Hindlimb muscle (tissue), 1 donor: ENCODE results near the gene TMEM184A. TPM values are rescaled to one million over a fixed set of nuclear protein-coding genes. Genes with fewer than 3 reads are reported as not detected.

ENCODE experiments used
- DNase-seq: peaks from one replicate; pipeline ENCODE4 v3.0.0-alpha.2; 2013
- polyA plus RNA-seq: library from polyadenylated mRNA; unstranded; fragments of 120-200 nt; gene quantifications from one replicate; pipeline ENCODE4 v1.2.1, GENCODE V29; 2013; ENCODE audit not compliant: insufficient read length

The TMEM184A gene
- polyA plus RNA-seq, 1 donor: 0.92 TPM

DNA sequence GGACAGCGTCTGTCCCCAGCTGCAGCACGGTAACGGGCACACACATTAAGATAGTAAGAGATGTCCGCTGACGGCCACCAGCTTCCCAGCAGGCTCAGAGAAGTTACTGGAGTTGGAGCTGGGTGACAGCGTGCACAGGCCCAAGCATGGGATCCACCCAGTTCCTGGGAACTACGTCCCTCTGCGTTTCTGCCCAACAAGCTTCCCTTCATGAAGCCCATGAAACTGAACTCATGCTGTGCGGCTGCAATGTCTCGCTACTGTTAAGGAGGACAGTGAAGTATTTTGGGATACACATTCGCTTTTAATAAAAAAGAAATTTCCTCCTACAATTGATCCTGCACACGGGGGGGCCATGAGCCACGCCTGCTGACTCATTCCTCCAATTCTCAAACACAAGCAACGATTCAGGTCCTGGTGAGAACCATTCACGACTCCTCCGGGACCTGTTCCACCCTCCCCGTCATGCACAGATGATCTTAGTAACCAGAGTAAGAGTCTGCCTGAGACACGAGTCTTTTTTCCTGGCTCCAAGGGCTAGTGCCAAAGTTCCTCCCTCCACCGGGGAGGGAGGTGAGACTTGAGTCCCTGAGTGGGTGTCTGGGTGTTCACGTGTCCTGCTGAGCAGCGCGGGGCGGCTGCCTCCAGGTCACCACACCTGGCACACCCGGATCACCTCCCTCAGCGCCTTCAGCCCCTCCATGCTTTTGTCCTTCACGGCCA lies 11.2 kb upstream of the TMEM184A start:
- DNase-seq: peak; percentile 40

- no peak for DNase-seq
Observed at GRCh38 chr7:1566687-1567048, 10.7 kb upstream of the TMEM184A start.

DNA sequence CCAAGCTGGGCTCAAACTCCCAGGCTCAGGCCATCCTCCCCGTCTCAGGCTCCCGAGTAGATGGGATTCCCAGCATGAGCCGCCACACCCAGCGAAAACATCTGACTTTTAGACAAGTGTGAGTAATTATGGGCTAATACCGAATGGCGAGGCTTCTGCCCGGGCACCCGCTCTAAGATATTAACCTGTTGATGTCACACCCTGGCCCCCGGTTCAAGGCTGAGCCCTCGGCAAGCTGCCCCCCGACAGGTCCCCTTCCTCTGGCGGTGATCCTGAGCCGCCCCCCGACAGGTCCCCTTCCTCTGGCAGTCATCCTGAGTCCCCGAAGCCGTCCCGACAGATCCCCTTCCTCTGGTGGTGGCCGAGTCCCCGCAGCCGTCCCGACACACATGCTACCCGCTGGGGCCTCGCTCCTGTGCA lies 8.6 kb upstream of the TMEM184A start:
- DNase-seq: no peak

DNA sequence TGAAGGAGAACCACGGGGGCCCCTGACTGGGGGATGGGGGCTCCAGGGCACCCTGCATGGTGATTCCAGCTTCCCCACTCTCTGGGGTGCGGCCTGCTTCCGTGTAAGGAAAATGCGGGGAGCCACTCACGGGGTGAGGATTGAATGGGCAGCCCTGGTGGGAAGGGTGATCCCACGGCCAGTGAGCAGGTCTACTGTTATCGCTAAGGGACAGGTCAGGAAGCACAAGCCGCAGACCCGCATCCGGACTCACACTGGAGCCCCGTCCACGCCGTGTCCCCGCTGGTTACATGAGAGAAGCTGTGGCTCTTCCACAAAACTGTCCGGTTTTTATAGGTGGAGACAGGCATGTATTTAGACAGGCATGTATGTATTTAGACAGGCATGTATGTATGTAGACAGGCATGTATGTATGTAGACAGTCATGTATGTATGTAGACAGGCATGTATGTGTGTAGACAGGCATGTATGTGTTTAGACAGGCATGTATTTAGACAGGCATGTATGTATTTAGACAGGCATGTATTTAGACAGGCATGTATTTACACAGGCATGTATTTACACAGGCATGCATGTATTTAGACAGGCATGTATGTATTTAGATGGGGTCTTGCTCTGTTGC lies 8.1 kb upstream of the TMEM184A start:
- DNase-seq: no peak

DNA sequence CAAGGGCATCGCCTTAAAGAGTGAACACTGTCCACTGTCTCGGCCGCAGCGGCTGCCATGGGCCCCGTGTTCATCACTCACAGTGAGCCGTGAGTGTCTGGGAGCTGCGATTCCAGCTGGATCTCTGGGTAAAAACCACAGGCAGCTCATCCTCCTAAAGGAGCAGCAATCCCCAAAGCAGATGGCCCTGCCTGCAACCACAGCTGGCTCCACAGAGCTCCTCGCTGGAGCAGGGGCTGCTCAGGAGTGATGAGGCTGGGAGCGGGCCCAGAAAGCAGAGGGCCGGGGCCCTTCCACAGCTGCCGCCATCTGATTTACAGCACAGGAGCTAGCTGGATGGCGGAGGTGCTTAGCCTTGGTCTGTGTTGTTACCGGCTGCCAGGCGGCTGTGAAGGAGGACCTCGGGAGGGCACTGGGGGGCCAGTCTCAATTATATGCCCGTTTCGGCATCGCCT lies 6.6 kb upstream of the TMEM184A start:
- DNase-seq: no peak

- DNase-seq: no peak
Observed at GRCh38 chr7:1562116-1562515, 6.1 kb upstream of the TMEM184A start.

DNA sequence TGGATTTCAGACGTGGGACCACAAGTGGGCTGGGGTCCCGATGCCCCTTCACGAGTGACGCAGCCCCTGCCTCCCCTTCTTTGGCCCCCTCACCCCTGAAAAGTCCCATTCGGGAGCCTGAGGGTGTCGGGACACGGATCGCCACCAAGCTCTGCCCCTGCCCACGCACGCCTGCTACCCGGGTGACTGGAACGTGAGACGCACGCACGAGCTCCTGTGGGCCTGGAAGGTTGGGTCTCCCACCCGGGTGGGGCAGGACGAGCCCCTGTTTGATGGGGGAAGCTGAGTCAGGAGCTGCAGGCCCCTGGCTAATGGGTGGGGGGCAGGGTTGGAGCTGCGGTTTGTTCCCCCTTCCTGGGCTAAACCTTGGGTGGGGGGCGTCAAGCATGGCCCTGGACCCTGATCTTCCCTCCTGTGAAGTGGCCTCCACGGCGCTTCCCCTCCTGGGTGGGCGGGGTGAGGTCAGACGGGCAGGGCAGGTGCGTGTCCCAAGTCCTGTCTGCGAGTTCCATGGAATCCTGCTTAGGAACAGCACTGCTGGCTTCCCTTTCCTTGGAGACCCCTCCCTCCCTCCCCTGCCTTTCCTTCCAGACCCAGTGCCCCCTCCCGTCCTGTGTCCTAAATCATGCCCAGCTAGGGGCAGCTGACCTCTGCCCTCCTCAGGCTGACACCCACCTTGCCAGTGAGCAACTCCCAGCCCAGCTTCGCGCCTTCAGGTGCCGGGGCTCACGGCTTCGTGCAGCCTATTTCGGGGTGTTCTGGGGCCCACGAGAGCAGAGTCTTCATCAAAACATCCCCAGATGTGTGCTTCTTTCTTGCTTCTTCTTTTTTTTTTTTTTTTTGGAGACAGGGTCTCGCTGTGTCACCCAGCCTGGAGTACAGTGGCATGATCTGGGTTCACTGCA lies 5.3 kb upstream of the TMEM184A start:
- DNase-seq: no peak

DNA sequence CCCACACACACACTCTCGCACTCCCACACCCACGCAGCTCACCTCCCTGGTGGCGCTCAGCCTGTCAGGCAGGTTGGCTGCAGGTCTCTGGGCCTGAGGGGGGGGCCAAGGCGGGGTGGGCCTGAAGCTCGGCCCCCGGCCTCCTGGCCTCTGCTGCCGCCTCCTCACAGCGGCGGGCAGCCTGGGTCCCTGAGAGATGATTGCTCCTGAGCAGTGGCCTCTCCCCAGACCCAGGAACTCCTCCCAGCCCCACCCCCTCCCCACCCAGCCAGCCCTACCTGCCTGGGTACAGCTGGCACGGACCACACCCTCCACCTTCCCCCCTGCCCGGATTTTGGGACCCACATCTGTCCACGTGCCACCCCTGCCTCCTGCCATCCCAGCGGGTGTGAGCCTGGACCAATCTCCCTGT lies 4.6 kb upstream of the TMEM184A start:
- no peak for DNase-seq

- no peak for DNase-seq
Observed at GRCh38 chr7:1559626-1560590, 3.9 kb upstream of the TMEM184A start.

DNA sequence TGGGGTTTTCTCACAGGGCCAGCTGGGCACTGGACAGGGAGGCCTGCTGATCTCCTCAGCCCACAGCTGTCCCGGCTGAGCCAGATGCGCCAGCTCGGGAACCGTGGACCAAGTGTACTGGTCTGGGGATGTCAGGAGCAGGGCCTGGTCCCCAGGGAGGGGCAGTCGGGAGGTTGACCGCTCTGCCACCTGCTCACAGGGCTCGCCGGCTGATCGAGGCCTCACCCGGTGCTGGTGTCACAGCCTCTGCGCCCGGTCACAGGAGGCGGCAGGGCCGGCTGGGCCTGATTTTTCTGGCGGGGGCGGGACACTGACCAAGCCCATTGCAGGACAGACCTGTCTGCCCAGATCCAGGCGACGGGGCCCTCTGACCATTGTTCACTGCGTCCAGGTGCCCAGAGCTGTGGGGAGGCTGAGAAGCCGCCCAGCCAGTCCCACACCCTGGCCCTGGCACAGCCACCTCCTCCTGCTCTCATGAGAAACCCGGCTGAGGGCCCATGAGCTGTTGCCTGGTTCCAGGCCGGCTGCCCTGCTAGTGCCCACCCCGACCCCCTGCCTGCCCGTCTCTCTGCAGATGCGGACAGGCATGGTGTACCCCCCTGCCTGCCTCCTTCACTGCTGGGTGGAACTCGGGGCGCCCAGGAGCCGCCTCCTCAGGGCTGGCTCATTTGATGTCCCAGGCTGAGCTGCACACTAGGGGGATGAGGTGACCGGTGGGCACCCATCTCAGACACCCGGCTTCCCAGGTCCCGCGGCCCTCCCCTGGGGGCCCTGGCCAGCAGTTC lies 3.0 kb upstream of the TMEM184A start:
- no peak for DNase-seq

- no peak for DNase-seq
Observed at GRCh38 chr7:1558181-1558811, 2.3 kb upstream of the TMEM184A start.

- no peak for DNase-seq
Observed at GRCh38 chr7:1557771-1558170, 1.8 kb upstream of the TMEM184A start.

DNA sequence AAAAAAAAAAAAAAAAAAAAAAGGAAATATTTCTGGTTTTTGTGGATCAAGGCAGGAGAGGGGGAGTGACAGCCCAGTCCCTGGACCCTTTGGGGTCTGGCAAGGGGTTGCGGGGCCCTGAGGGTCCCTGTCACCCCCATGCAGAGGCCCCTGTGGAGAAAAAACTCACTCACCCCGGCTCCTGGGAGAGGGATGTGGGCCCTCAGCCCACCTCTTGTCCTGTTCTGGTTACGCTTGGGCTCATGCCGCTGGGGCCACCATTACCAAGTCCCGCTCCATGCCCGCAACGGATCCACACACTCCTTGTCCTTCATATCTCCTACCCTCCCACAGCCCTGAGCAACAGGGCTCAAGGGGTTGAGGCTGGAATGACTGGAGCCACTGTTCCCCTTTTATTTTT lies 1.0 kb upstream of the TMEM184A start:
- DNase-seq: no peak

DNA sequence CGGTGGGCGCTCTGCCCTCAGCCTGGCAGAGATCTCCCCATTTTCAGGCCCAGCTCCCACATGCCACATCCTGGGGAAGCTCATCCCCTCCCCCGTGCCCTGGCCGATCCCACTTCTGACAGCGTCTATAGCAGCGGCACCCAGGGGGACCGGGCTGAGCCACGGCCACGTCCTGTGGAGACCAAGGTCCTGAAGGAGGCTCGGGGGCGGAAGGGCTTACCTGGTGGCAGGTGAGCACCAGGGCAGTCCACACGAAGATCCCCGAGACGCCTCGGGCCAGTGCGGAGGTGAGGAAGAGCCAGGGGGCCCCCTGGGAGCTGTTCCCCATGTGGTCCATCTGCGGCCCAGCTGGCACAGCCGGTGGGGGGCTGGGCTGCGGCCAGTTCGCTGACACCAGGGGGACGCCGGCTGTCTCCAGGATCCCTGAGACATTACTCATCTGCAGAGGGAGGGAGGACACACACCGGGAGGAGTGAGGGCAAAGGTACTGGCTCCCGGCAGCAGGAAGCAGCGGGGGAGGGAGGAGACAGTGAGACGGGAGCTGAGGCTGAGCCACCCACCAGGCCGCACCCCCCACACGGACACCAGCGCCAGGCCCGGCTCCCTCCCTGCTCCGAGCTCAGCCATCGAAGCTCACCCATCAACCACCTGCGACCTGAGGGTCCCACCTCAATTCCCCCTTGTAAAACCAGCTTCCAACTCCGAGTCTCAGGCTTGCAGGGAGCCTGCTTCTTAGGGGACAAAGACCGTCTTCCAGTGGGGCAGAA lies 776 bp downstream of the TMEM184A start:
- no peak for DNase-seq

- DNase-seq: no peak
Observed at GRCh38 chr7:1554333-1555045, 1.5 kb downstream of the TMEM184A start.

DNA sequence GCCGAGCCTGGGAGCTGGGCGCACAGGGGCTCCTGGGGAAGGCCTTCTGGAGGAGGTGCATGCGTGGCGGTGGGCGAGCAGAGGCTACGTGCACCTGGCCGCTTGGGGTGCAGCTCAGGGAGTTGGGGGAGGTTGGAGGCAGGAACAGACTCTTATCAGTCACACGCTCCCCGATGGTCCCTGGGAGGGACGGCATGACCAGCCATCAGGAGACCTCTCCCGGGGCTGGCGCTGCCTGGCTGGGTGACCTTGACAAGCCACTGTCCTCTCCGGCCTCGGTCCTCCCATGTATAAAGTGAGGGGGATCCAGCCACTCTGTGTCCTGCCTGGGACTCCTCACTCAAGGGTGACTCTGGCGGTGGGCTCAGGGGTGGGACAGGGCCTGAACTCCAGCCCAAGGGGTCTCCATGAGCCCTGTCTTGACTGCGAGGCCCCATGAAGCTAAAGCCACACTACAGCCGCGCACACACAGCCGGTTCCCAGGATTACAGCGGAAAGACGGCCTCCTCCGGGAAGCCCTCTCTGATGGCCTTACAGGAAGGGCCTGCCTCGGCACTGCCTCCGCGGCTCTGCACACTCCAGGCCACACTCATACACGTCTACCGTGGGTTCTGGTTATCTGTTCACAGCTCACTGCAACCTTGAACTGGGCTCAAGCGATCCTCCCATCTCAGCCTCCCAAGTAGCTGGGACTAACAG lies 2.3 kb downstream of the TMEM184A start:
- DNase-seq: no peak

- DNase-seq: no peak
Observed at GRCh38 chr7:1552200-1552599, 3.8 kb downstream of the TMEM184A start.

- DNase-seq: no peak
Observed at GRCh38 chr7:1550846-1551155, 5.2 kb downstream of the TMEM184A start.
